Retinal pigment epithelial cell (primary cell): ENCODE data around the gene MYRFL.

ENCODE experiments used
- DNase-seq: peaks from one replicate; pipeline ENCODE4 v3.0.0-alpha.2; 2010; ENCODE audit warnings: low read depth
- H3K4me3 ChIP-seq: 2 replicates; pipeline ENCODE4 v1.5.1; 2011; ENCODE audit warnings: mild to moderate bottlenecking, low read length, control low read depth, moderate library complexity
- TF ChIP-seq, protein P1 (sequence below): conservative IDR thresholded peaks from 2 replicates; pipeline ENCODE4 v1.5.1; 2011; ENCODE audit warnings: low read depth, low read length, control low read depth, inconsistent platforms

Gene MYRFL

GRCh38 chr12:69881771-69882170 lies 56.7 kb downstream of the MYRFL start:
- DNase-seq, result no peak
- TF ChIP-seq, protein P1, sequence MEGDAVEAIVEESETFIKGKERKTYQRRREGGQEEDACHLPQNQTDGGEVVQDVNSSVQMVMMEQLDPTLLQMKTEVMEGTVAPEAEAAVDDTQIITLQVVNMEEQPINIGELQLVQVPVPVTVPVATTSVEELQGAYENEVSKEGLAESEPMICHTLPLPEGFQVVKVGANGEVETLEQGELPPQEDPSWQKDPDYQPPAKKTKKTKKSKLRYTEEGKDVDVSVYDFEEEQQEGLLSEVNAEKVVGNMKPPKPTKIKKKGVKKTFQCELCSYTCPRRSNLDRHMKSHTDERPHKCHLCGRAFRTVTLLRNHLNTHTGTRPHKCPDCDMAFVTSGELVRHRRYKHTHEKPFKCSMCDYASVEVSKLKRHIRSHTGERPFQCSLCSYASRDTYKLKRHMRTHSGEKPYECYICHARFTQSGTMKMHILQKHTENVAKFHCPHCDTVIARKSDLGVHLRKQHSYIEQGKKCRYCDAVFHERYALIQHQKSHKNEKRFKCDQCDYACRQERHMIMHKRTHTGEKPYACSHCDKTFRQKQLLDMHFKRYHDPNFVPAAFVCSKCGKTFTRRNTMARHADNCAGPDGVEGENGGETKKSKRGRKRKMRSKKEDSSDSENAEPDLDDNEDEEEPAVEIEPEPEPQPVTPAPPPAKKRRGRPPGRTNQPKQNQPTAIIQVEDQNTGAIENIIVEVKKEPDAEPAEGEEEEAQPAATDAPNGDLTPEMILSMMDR, result no peak
- H3K4me3 ChIP-seq, result no peak overlapping the region

GRCh38 chr12:69884386-69884785 lies 59.4 kb downstream of the MYRFL start:
- DNase-seq, result no peak
- H3K4me3 ChIP-seq, result no peak overlapping the region
- TF ChIP-seq, protein P1, result no peak

- no peak overlapping the region for H3K4me3 ChIP-seq
- TF ChIP-seq, protein P1, result no peak
- DNase-seq, result no peak
Observed at GRCh38 chr12:69885658-69886057, 60.6 kb downstream of the MYRFL start.

DNA sequence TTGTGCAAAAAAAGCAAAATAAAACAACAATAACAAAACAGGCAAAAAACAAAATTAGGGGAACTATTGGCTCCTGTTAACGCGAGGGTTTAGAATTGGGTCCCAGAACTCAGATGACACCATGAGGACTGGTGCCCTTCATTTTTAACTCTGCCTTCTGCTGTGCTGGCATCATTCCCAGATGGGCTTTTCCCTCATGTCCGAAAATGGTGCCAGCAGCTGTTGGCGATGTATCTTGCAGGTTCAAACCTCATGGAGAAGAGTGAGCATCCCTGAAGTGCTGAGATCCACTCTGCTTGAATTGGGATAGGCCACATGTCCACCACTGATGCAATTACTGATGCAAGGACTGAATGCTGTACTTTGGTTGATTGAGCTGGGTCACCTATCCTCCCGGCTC lies 61.1 kb downstream of the MYRFL start:
- no peak for DNase-seq
- TF ChIP-seq, protein P1, result no peak
- no peak overlapping the region for H3K4me3 ChIP-seq

GRCh38 chr12:69886715-69887114 lies 61.7 kb downstream of the MYRFL start:
- no peak for DNase-seq
- H3K4me3 ChIP-seq, result no peak overlapping the region
- TF ChIP-seq, protein P1, result no peak

DNA sequence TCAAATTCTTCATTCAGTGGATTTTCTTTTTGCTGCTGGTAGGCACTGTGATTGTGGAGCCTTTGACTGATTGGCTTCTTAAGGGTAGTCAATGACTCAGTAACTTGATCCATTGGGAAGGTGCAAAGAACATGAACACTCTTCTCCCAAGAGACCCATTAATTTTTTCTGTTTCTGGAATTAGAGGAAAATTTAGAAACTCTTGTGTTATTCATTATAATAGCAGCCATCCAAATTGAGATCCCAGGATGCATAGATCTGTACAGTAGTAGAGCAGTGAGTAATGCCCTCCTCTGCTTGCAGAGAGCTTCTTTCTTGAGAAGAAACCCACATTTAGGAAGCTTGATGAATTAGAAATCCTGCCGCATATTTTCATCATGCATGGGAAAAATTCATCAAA lies 63.9 kb downstream of the MYRFL start:
- TF ChIP-seq, protein P1, result no peak
- DNase-seq, result no peak
- no peak overlapping the region for H3K4me3 ChIP-seq

DNA sequence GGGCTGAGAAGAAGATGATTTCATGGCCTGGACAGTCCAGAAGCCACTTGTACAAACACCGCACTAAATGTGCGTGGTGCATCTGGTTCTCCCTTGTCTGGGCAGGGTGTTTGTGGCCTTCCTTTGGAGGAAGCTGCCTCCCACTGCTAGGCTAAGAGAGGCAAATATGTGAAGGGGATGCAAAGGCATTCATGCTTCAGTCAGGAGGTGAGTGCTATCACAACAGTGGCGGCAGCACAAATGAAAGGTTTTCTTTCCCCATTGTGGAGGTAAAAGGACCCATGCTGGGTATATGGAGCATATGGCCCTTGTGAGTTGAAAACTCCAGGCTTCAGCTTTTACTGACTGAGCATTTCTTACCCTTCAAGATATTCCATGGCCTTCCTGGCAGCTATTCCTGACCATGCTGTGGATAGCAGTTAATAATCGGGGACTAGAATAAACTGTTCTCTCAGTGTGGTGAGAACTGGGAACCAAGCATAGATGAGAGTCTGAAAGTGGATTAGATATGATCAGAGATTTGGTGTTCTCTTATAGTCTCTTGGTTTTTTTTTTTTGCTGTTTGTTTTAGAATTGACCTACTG lies 69.9 kb downstream of the MYRFL start:
- no peak overlapping the region for H3K4me3 ChIP-seq
- DNase-seq, result no peak
- TF ChIP-seq, protein P1, result no peak
